ENCODE results near the gene AGBL4.

Gene AGBL4

GRCh38 chr1:48808496-48808895 is 1215.3 kb downstream of the AGBL4 start:
- DNase-seq, result no peak

- DNase-seq, result no peak
Observed at GRCh38 chr1:48807554-48808260, 1216.0 kb downstream of the AGBL4 start.

GRCh38 chr1:48803474-48803873 is 1220.3 kb downstream of the AGBL4 start:
- DNase-seq, result no peak

- DNase-seq, result no peak
Observed at GRCh38 chr1:48794816-48795215, 1228.9 kb downstream of the AGBL4 start.

GRCh38 chr1:48793863-48794262 is 1229.9 kb downstream of the AGBL4 start:
- no peak for DNase-seq

- no peak for DNase-seq
Observed at GRCh38 chr1:48792961-48793360, 1230.8 kb downstream of the AGBL4 start.

GRCh38 chr1:48790397-48790796 is 1233.4 kb downstream of the AGBL4 start:
- no peak for DNase-seq

- no peak for DNase-seq
Observed at GRCh38 chr1:48789903-48790302, 1233.9 kb downstream of the AGBL4 start.

- no peak for DNase-seq
Observed at GRCh38 chr1:48785869-48786268, 1237.9 kb downstream of the AGBL4 start.

- no peak for DNase-seq
Observed at GRCh38 chr1:48784301-48784700, 1239.5 kb downstream of the AGBL4 start.

- no peak for DNase-seq
Observed at GRCh38 chr1:48777219-48777895, 1246.4 kb downstream of the AGBL4 start.

GRCh38 chr1:48776393-48777218 is 1247.1 kb downstream of the AGBL4 start, which contains the start of gene BEND5:
BEND5 (minus strand) TSS chr1:48776891; CDS start chr1:48776831, 60 bp downstream.
- DNase-seq, result peak; percentile 70 to 81 (median 75)

- DNase-seq, result no peak
Observed at GRCh38 chr1:48775831-48776392, 1247.8 kb downstream of the AGBL4 start.

GRCh38 chr1:48773133-48773532 is 1250.6 kb downstream of the AGBL4 start:
- no peak for DNase-seq

GRCh38 chr1:48772211-48772610 is 1251.5 kb downstream of the AGBL4 start:
- DNase-seq, result no peak

- DNase-seq, result no peak
Observed at GRCh38 chr1:48771561-48771960, 1252.2 kb downstream of the AGBL4 start.

GRCh38 chr1:48767975-48768510 is 1255.7 kb downstream of the AGBL4 start:
- no peak for DNase-seq

GRCh38 chr1:48765335-48765734 is 1258.4 kb downstream of the AGBL4 start:
- DNase-seq, result no peak

GRCh38 chr1:48761986-48762385 is 1261.8 kb downstream of the AGBL4 start:
- DNase-seq, result no peak

- no peak for DNase-seq
Observed at GRCh38 chr1:48761411-48761810, 1262.3 kb downstream of the AGBL4 start.

- no peak for DNase-seq
Observed at GRCh38 chr1:48760857-48761256, 1262.9 kb downstream of the AGBL4 start.

- no peak for DNase-seq
Observed at GRCh38 chr1:48758976-48759375, 1264.8 kb downstream of the AGBL4 start.

GRCh38 chr1:48757363-48757762 is 1266.4 kb downstream of the AGBL4 start:
- DNase-seq, result no peak

All from stimulated activated naive CD4-positive, alpha-beta T cell (primary cell).